ENCODE measurements around the gene PARN. TPM values are rescaled to one million over a fixed set of nuclear protein-coding genes. Genes with fewer than 3 reads are reported as not detected.
A peak's percentile ranks its signal among the peaks of the same experiment; 100 is the strongest.

The PARN gene
- polyA plus RNA-seq, 1 donor from 2014 or later: 53.5 TPM

GRCh38 chr16:14496786-14497185 is 133.3 kb downstream of the PARN start:
- no peak overlapping the region for H3K27ac Mint-ChIP-seq

GRCh38 chr16:14496047-14496770 is 133.9 kb downstream of the PARN start:
- H3K36me3 Mint-ChIP-seq: peaks cover 6% of the 10 kb centered on the region
- peak overlapping the region in 1 of 3 donors; percentile 55 for H3K27ac Mint-ChIP-seq
- no peaks in the 10 kb centered on the region for H3K9me3 Mint-ChIP-seq
- no peak overlapping the region for H3K4me3 Mint-ChIP-seq
- no peaks in the 10 kb centered on the region for H3K27me3 Mint-ChIP-seq
- H3K4me1 Mint-ChIP-seq: peaks cover 4 to 19% (median 5%) of the 10 kb centered on the region in 3 donors

More at GRCh38 chr16:14496786-14497185, 133.3 kb downstream of the PARN start:
- Mint-ChIP-seq H3K4me1 (peaks cover 4 to 19% (median 5%) of the 10 kb centered on the region in 3 donors), H3K4me3 (no peak overlapping the region), H3K36me3 (peaks cover 6% of the 10 kb centered on the region), H3K27me3 (no peaks in the 10 kb centered on the region), H3K9me3 (no peaks in the 10 kb centered on the region)

- H3K36me3 Mint-ChIP-seq: peaks cover 9% of the 10 kb centered on the region
- no peaks in the 10 kb centered on the region for H3K27me3 Mint-ChIP-seq
- H3K4me1 Mint-ChIP-seq: peaks cover 4 to 19% (median 5%) of the 10 kb centered on the region in 3 donors
- peak overlapping the region in 1 of 3 donors; percentile 60 for H3K27ac Mint-ChIP-seq
- no peak overlapping the region for H3K4me3 Mint-ChIP-seq
- no peaks in the 10 kb centered on the region for H3K9me3 Mint-ChIP-seq
Observed at GRCh38 chr16:14495213-14496046, 134.6 kb downstream of the PARN start.

- H3K27me3 Mint-ChIP-seq: no peaks in the 10 kb centered on the region
- no peak overlapping the region for H3K4me3 Mint-ChIP-seq
- peak overlapping the region in 1 of 3 donors; percentile 60 for H3K27ac Mint-ChIP-seq
- H3K36me3 Mint-ChIP-seq: peaks cover 9% of the 10 kb centered on the region
- H3K4me1 Mint-ChIP-seq: peaks cover 5 to 19% (median 5%) of the 10 kb centered on the region in 3 donors
- no peaks in the 10 kb centered on the region for H3K9me3 Mint-ChIP-seq
Observed at GRCh38 chr16:14494396-14494966, 135.6 kb downstream of the PARN start.

GRCh38 chr16:14493791-14494190 is 136.3 kb downstream of the PARN start:
- Mint-ChIP-seq H3K27me3 (no peaks in the 10 kb centered on the region), H3K9me3 (no peaks in the 10 kb centered on the region), H3K27ac (no peak overlapping the region), H3K36me3 (peaks cover 15% of the 10 kb centered on the region), H3K4me1 (peaks cover 5 to 19% (median 11%) of the 10 kb centered on the region in 3 donors), H3K4me3 (no peak overlapping the region)

- no peaks in the 10 kb centered on the region for H3K9me3 Mint-ChIP-seq
- no peak overlapping the region for H3K27ac Mint-ChIP-seq
- H3K4me1 Mint-ChIP-seq: peaks cover 10 to 21% (median 19%) of the 10 kb centered on the region in 3 donors
- peaks cover 15% of the 10 kb centered on the region for H3K36me3 Mint-ChIP-seq
- no peaks in the 10 kb centered on the region for H3K27me3 Mint-ChIP-seq
- no peak overlapping the region for H3K4me3 Mint-ChIP-seq
Observed at GRCh38 chr16:14492614-14493013, 137.4 kb downstream of the PARN start.

- peaks cover 15% of the 10 kb centered on the region for H3K36me3 Mint-ChIP-seq
- H3K27ac Mint-ChIP-seq: peak overlapping the region in 1 of 3 donors; percentile 29
- H3K4me3 Mint-ChIP-seq: no peak overlapping the region
- peaks cover 11 to 22% (median 19%) of the 10 kb centered on the region in 3 donors for H3K4me1 Mint-ChIP-seq
- H3K9me3 Mint-ChIP-seq: no peaks in the 10 kb centered on the region
- H3K27me3 Mint-ChIP-seq: no peaks in the 10 kb centered on the region
Observed at GRCh38 chr16:14491861-14492529, 138.1 kb downstream of the PARN start.

GRCh38 chr16:14490235-14490634 is 139.8 kb downstream of the PARN start:
- Mint-ChIP-seq H3K27ac (no peak overlapping the region), H3K4me3 (no peak overlapping the region), H3K4me1 (peaks cover 11 to 22% (median 19%) of the 10 kb centered on the region in 3 donors), H3K27me3 (no peaks in the 10 kb centered on the region), H3K9me3 (no peaks in the 10 kb centered on the region), H3K36me3 (peaks cover 15% of the 10 kb centered on the region)

- H3K9me3 Mint-ChIP-seq: no peaks in the 10 kb centered on the region
- H3K4me3 Mint-ChIP-seq: no peak overlapping the region
- peaks cover 11 to 22% (median 15%) of the 10 kb centered on the region in 3 donors for H3K4me1 Mint-ChIP-seq
- H3K36me3 Mint-ChIP-seq: peaks cover 15% of the 10 kb centered on the region
- H3K27ac Mint-ChIP-seq: no peak overlapping the region
- no peaks in the 10 kb centered on the region for H3K27me3 Mint-ChIP-seq
Observed at GRCh38 chr16:14489460-14489859, 140.6 kb downstream of the PARN start.

- Mint-ChIP-seq H3K36me3 (peaks cover 9% of the 10 kb centered on the region), H3K27me3 (no peaks in the 10 kb centered on the region), H3K9me3 (no peaks in the 10 kb centered on the region), H3K4me1 (peaks cover 4 to 19% (median 7%) of the 10 kb centered on the region in 3 donors), H3K27ac (peak overlapping the region in 1 of 3 donors; percentile 36), H3K4me3 (no peak overlapping the region)
Observed at GRCh38 chr16:14487579-14487978, 142.5 kb downstream of the PARN start.

- Mint-ChIP-seq H3K4me1 (peaks cover under 1 to 18% (median 7%) of the 10 kb centered on the region in 3 donors), H3K27me3 (no peaks in the 10 kb centered on the region), H3K36me3 (peaks cover 12% of the 10 kb centered on the region), H3K27ac (no peak overlapping the region), H3K4me3 (no peak overlapping the region), H3K9me3 (peaks cover 0 to 2% (median 2%) of the 10 kb centered on the region in 3 donors)
Observed at GRCh38 chr16:14486520-14487303, 143.3 kb downstream of the PARN start.

GRCh38 chr16:14485811-14486519 is 144.1 kb downstream of the PARN start:
- no peaks in the 10 kb centered on the region for H3K27me3 Mint-ChIP-seq
- peaks cover 0 to 5% (median 3%) of the 10 kb centered on the region in 3 donors for H3K9me3 Mint-ChIP-seq
- H3K27ac Mint-ChIP-seq: no peak overlapping the region
- peaks cover 17% of the 10 kb centered on the region for H3K36me3 Mint-ChIP-seq
- peaks cover 2 to 18% (median 7%) of the 10 kb centered on the region in 3 donors for H3K4me1 Mint-ChIP-seq
- no peak overlapping the region for H3K4me3 Mint-ChIP-seq

GRCh38 chr16:14485121-14485551 is 144.9 kb downstream of the PARN start:
- Mint-ChIP-seq H3K4me3 (no peak overlapping the region), H3K4me1 (peaks cover 2 to 18% (median 7%) of the 10 kb centered on the region in 3 donors), H3K36me3 (peaks cover 21% of the 10 kb centered on the region), H3K27me3 (no peaks in the 10 kb centered on the region), H3K27ac (no peak overlapping the region), H3K9me3 (peaks cover 0 to 7% (median 3%) of the 10 kb centered on the region in 3 donors)

Measured in IgD-negative memory B cell (primary cell).